NOMO-1 treated with dmso at 0.1 percent for 144 hours (cell line): Measurements from ENCODE around the gene C2CD3.
"Not testable (repeated sequence)": the region's sequence is repeated elsewhere in the genome, so short reads cannot be mapped to it uniquely, and the experiment has no call there.

Experiments
- DNase-seq: peaks from one replicate; lab custom pipeline; 2025; ENCODE audit not compliant: unreplicated experiment; lab: John Stamatoyannopoulos, UW

Gene C2CD3

GRCh38 chr11:74159642-74160041 is 11.2 kb downstream of the C2CD3 start:
- DNase-seq = no peak

GRCh38 chr11:74157169-74157568 is 13.6 kb downstream of the C2CD3 start:
- DNase-seq = no peak

- DNase-seq = no peak
Measured at GRCh38 chr11:74154620-74155281, 16.1 kb downstream of the C2CD3 start.

- no peak for DNase-seq
Measured at GRCh38 chr11:74153224-74153623, 17.6 kb downstream of the C2CD3 start.

- DNase-seq = no peak
Measured at GRCh38 chr11:74147199-74147929, 23.4 kb downstream of the C2CD3 start.

- no peak for DNase-seq
Measured at GRCh38 chr11:74144592-74144991, 26.2 kb downstream of the C2CD3 start.

GRCh38 chr11:74142624-74143023 is 28.2 kb downstream of the C2CD3 start:
- DNase-seq = no peak

- DNase-seq = no peak
Measured at GRCh38 chr11:74141908-74142307, 28.9 kb downstream of the C2CD3 start.

- no peak for DNase-seq
Measured at GRCh38 chr11:74141241-74141695, 29.5 kb downstream of the C2CD3 start.

GRCh38 chr11:74139919-74140431 is 30.8 kb downstream of the C2CD3 start:
- not testable (repeated sequence) for DNase-seq

- DNase-seq = no peak
Measured at GRCh38 chr11:74139151-74139918, 31.5 kb downstream of the C2CD3 start.

GRCh38 chr11:74138572-74138971 is 32.2 kb downstream of the C2CD3 start:
- DNase-seq = no peak

GRCh38 chr11:74138021-74138420 is 32.8 kb downstream of the C2CD3 start:
- DNase-seq = no peak

- no peak for DNase-seq
Measured at GRCh38 chr11:74135127-74135840, 35.5 kb downstream of the C2CD3 start.

GRCh38 chr11:74134661-74135060 is 36.1 kb downstream of the C2CD3 start:
- DNase-seq = no peak

GRCh38 chr11:74133436-74133835 is 37.4 kb downstream of the C2CD3 start:
- no peak for DNase-seq

GRCh38 chr11:74132833-74133232 is 38.0 kb downstream of the C2CD3 start:
- DNase-seq = no peak

- not testable (repeated sequence) for DNase-seq
Measured at GRCh38 chr11:74129121-74129520, 41.7 kb downstream of the C2CD3 start.

GRCh38 chr11:74123008-74123448 is 47.8 kb downstream of the C2CD3 start:
- no peak for DNase-seq

- no peak for DNase-seq
Measured at GRCh38 chr11:74121804-74122203, 49.0 kb downstream of the C2CD3 start.
